A673 (cell line): Measurements from ENCODE around the gene PF4V1.

Experiments
- EZH2 ChIP-seq: fragments of 200-600 bp; sonication (generic); IDR thresholded peaks from 2 replicates; pipeline ENCODE4 v1.6.1; 2017; ENCODE audit warnings: borderline replicate concordance, low read depth, mild to moderate bottlenecking, mixed read lengths, antibody characterized with exemption, low read length; ENCODE audit not compliant: poor library complexity, severe bottlenecking
- TF ChIP-seq, protein P1 (sequence below): fragments of 300-800, 200-600 bp; sonication (generic); conservative IDR thresholded peaks from 2 replicates; pipeline ENCODE4 v1.5.1; 2017; ENCODE audit warnings: low read depth, mild to moderate bottlenecking, antibody characterized with exemption, low read length, moderate library complexity, mixed read lengths

GRCh38 chr4:73844345-73844744, 8.8 kb upstream of the PF4V1 start:
- TF ChIP-seq, protein P1, sequence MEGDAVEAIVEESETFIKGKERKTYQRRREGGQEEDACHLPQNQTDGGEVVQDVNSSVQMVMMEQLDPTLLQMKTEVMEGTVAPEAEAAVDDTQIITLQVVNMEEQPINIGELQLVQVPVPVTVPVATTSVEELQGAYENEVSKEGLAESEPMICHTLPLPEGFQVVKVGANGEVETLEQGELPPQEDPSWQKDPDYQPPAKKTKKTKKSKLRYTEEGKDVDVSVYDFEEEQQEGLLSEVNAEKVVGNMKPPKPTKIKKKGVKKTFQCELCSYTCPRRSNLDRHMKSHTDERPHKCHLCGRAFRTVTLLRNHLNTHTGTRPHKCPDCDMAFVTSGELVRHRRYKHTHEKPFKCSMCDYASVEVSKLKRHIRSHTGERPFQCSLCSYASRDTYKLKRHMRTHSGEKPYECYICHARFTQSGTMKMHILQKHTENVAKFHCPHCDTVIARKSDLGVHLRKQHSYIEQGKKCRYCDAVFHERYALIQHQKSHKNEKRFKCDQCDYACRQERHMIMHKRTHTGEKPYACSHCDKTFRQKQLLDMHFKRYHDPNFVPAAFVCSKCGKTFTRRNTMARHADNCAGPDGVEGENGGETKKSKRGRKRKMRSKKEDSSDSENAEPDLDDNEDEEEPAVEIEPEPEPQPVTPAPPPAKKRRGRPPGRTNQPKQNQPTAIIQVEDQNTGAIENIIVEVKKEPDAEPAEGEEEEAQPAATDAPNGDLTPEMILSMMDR = no peak
- TF ChIP-seq EZH2 = no peak
